A549 (cell line): ENCODE results near the gene FBXO24.
"Not testable (repeated sequence)": the region's sequence is repeated elsewhere in the genome, so short reads cannot be mapped to it uniquely, and the experiment has no call there.

Source experiments
- CEBPB ChIP-seq, 2 experiments: fragments of >200 bp in 1 of 2; sonication (Bioruptor Twin) in 1 of 2; formaldehyde crosslinking in 1 of 2; IDR thresholded peaks; 2 replicates each; pipeline ENCODE4 v1.6.1; 2012 to 2016
- CHD4 ChIP-seq: fragments of 200-600 bp; sonication (generic); IDR thresholded peaks from 2 replicates; pipeline ENCODE4 v1.6.1; 2016; ENCODE audit warnings: antibody characterized with exemption, mild to moderate bottlenecking, borderline replicate concordance
- CTCF ChIP-seq: fragments of >200 bp; sonication (Bioruptor Twin); formaldehyde crosslinking; IDR thresholded peaks from 3 replicates; pipeline ENCODE4 v1.5.1; 2016
- NFE2L2 ChIP-seq: fragments of 150-350 bp; conservative IDR thresholded peaks from 2 replicates; pipeline ENCODE4 v1.6.1; 2014; ENCODE audit warnings: low read length

GRCh38 chr7:100536695-100537094, 49.4 kb upstream of the FBXO24 start:
- TF ChIP-seq CEBPB (IDR thresholded peaks at IDR 0.05); CTCF; NFE2L2; CHD4: not testable (repeated sequence)
